Measurements from ENCODE around the gene NPAS4.

The NPAS4 gene

DNA sequence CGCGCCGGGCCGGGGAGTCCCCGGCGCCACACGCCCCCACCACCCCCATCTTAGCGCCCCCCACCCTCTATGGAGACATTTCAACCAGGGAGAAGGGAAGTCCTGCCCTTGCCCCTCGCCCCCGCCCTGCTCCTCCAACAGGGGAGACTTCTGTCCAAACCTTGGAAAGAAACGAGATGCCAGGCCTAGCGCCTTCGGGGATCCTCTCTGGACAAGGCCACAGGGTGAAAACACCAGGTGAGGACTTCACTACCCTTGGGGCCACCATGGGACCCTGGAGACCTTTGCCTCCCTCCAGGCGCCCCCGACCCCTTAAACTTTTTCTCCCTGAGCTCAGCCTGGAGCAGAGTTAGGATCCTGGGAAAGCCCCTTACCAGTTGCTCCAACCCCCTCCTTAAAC, 11.6 kb upstream of the NPAS4 start:
- peak overlapping the region; percentile 19 for H3K4me3 ChIP-seq (ENCODE audit: low read length)
- no peaks in the 10 kb centered on the region for H3K36me3 ChIP-seq (ENCODE audit: insufficient read depth, low read length)
- H3K27me3 ChIP-seq (ENCODE audit: insufficient read depth, low read length): peaks cover 10% of the 10 kb centered on the region
- H3K4me1 ChIP-seq (ENCODE audit: insufficient read depth, low read length): peaks cover 3% of the 10 kb centered on the region
- no peaks in the 10 kb centered on the region for H3K9me3 ChIP-seq (ENCODE audit: low read length)
- H2AFZ ChIP-seq (ENCODE audit: low read depth, low read length): peak overlapping the region; percentile 12

DNA sequence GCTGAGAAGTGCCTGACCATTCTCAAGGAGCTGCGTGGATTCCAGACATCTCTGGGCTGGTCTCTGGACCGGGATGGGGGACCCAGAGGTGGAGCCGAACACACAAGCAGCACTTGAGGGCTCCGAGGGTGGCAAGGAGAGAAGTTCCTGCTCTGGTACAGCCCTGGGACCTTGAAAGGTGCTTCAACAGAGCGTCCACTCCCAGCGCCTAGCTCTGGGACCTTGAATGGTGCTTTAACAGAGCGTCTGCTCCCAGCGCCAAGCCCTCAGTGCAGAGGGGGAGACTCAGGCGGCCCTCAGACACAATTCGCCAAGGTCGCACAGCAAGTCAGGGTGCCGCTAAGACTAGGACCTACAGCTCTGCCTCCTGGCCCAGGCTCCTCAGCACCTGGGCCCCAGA, 10.6 kb upstream of the NPAS4 start:
- Histone ChIP-seq H3K9me3 (ENCODE audit: low read length) (no peaks in the 10 kb centered on the region), H2AFZ (ENCODE audit: low read depth, low read length) (no peak overlapping the region), H3K36me3 (ENCODE audit: insufficient read depth, low read length) (no peaks in the 10 kb centered on the region)

DNA sequence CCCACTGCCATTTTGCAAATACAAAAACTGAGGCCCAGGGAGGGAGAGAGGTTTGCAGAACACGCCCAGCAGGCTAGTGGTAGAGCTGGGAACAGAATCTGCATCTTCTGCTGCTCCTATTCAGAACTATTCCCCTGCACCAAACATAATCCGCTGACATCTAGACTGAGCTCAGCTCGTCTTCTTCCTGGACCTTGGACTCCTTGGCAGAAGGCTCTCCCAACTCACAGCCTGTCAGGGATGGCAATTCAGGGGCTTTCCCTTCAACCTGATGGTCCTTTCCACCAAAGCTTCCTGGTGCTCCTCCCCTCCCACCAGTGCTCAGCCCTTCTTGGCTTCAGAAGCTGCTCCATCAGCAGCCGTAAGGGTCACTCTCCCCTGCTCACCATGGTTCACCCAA, 9.5 kb upstream of the NPAS4 start:
- no peaks in the 10 kb centered on the region for H3K36me3 ChIP-seq (ENCODE audit: insufficient read depth, low read length)
- no peaks in the 10 kb centered on the region for H3K9me3 ChIP-seq (ENCODE audit: low read length)
- H3K4me1 ChIP-seq (ENCODE audit: insufficient read depth, low read length): peaks cover 3% of the 10 kb centered on the region
- H3K27me3 ChIP-seq (ENCODE audit: insufficient read depth, low read length): no peaks in the 10 kb centered on the region
- H2AFZ ChIP-seq (ENCODE audit: low read depth, low read length): no peak overlapping the region
- no peak overlapping the region for H3K4me3 ChIP-seq (ENCODE audit: low read length)

More for the DNA sequence above, 10.6 kb upstream of the NPAS4 start:
- no peak overlapping the region for H3K4me3 ChIP-seq (ENCODE audit: low read length)
- peaks cover 3% of the 10 kb centered on the region for H3K27me3 ChIP-seq (ENCODE audit: insufficient read depth, low read length)
- H3K4me1 ChIP-seq (ENCODE audit: insufficient read depth, low read length): peaks cover 3% of the 10 kb centered on the region

DNA sequence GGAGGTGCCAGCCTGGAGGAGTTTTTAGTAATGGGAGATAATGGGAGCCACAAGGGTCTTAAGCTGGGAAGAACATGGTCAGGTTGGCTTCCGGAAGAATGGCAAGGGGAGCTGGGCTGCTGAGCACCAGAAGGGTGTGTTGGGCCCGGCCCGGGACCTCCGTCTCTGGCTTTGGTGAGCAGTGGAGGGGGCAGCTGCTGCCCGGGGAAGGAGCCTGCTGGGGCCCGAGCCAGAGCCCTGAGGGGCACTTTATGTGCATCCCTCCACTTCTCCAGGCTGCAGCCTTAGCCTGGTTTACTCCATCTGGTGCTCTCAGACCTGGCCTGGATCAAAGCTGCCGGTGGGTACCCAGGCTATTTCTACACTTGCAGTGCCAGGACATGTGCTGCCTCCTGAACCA, 8.7 kb upstream of the NPAS4 start:
- Histone ChIP-seq H3K9me3 (ENCODE audit: low read length) (no peaks in the 10 kb centered on the region), H3K4me3 (ENCODE audit: low read length) (no peak overlapping the region), H3K27me3 (ENCODE audit: insufficient read depth, low read length) (no peaks in the 10 kb centered on the region), H3K4me1 (ENCODE audit: insufficient read depth, low read length) (peaks cover 3% of the 10 kb centered on the region), H3K36me3 (ENCODE audit: insufficient read depth, low read length) (no peaks in the 10 kb centered on the region), H2AFZ (ENCODE audit: low read depth, low read length) (no peak overlapping the region)

DNA sequence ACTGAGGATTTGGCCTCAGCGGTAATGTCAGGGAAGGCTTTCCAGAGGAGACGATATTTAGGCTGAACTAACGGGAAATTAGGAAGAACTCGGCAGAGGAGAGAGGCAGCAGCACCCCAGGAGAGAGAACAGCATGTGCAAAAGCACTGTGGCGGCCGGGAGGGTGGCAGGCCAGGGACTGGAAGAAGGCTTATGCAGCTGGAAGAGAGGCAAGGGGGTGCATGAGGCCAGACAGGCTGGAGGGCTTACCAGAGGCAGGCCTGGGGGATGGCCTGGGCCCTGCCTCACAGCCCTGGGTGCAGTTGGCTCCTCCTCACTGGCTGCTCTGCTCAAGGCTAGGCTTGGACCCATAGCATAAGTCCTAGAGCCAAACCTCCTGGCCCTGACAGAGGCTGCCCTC, 7.7 kb upstream of the NPAS4 start:
- Histone ChIP-seq H3K27me3 (ENCODE audit: insufficient read depth, low read length) (no peaks in the 10 kb centered on the region), H2AFZ (ENCODE audit: low read depth, low read length) (no peak overlapping the region), H3K4me1 (ENCODE audit: insufficient read depth, low read length) (peaks cover 10% of the 10 kb centered on the region), H3K4me3 (ENCODE audit: low read length) (no peak overlapping the region), H3K9me3 (ENCODE audit: low read length) (no peaks in the 10 kb centered on the region), H3K36me3 (ENCODE audit: insufficient read depth, low read length) (no peaks in the 10 kb centered on the region)

DNA sequence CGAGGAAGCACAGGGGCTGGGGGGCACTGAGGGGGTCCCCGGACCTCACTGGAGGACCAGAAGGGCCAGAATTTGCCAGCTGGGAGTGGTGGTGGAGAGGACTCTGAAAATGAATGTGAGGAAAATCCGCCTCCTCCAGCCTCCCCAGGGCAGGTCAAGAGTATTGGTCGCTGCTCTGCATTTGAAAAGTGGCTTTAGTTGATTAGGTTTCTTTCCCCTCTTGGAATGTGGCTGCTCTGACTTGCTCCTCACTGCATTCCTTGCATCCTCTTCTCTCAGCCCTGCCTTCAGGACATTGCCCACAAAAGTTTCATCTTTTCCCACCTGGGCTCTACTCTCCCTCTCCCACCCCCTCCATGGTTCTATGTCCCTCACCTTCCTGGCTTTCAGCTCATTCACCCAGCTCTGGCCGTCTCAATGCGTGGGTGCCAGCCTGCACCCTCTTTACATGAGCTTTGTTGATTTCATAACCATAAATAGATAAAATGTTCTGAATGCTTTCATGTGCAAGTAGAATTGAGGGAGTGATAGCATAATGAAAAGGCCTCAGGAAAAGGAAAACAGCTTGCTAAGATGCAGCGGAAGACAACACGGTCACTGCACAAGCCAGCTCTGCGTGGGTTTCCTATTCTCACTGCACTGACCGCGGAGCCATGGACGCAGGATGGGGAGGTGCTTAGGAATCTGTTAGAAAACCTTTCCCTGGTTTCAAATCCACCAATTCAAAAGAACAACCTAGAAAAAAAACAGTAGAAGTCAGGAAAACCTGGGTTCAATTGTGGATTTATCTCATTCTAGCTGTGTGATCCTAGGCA, 6.5 kb upstream of the NPAS4 start:
- no peaks in the 10 kb centered on the region for H3K9me3 ChIP-seq (ENCODE audit: low read length)
- H3K36me3 ChIP-seq (ENCODE audit: insufficient read depth, low read length): no peaks in the 10 kb centered on the region

DNA sequence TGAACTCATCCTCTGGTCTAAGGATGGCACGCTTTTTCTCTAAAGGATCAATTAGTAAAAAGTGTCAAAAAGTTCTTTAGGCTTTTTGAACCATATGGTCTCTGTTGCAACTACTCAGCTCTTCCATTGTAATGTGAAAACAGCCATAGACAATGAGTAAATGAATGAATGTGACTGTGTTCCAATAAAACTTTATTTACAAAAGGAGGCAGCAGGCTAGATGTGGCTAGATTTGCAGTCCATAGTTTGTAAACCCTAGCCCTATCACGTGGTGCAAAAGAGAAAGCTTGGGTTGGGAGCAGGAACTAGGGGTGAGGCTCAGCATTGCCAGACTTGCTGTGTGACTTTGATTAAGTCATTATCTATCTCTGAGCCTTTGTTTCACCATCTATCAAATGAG, 5.4 kb upstream of the NPAS4 start:
- Histone ChIP-seq H2AFZ (ENCODE audit: low read depth, low read length) (no peak overlapping the region), H3K4me1 (ENCODE audit: insufficient read depth, low read length) (peaks cover 10% of the 10 kb centered on the region), H3K4me3 (ENCODE audit: low read length) (no peak overlapping the region), H3K27me3 (ENCODE audit: insufficient read depth, low read length) (no peaks in the 10 kb centered on the region), H3K9me3 (ENCODE audit: low read length) (no peaks in the 10 kb centered on the region), H3K36me3 (ENCODE audit: insufficient read depth, low read length) (no peaks in the 10 kb centered on the region)

More for the DNA sequence above, 6.5 kb upstream of the NPAS4 start:
- Histone ChIP-seq H3K27me3 (ENCODE audit: insufficient read depth, low read length) (no peaks in the 10 kb centered on the region), H3K4me1 (ENCODE audit: insufficient read depth, low read length) (peaks cover 10% of the 10 kb centered on the region), H3K4me3 (ENCODE audit: low read length) (no peak overlapping the region), H2AFZ (ENCODE audit: low read depth, low read length) (no peak overlapping the region)

DNA sequence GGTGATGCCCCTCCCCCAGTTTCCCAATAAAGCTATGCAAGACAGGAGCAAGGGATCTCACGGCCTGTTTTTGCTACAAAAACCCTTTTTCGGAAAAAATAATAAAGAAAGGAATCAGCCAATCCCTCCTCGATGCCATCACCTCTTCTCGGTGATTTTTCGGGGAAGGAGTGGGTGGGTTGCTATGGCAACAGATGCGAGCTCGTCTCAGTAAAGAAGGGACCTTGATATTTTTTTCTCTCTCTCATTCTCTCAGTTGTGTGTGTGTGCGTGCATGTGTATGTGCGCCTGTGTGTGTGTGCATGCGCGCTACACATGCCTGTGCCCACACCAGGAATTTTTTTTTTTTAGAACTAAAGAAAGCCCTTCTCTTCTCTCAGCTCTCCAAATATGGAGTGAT, 3.8 kb upstream of the NPAS4 start:
- Histone ChIP-seq H3K4me1 (ENCODE audit: insufficient read depth, low read length) (peaks cover 10% of the 10 kb centered on the region), H3K27me3 (ENCODE audit: insufficient read depth, low read length) (no peaks in the 10 kb centered on the region), H3K36me3 (ENCODE audit: insufficient read depth, low read length) (no peaks in the 10 kb centered on the region), H3K4me3 (ENCODE audit: low read length) (no peak overlapping the region), H3K9me3 (ENCODE audit: low read length) (no peaks in the 10 kb centered on the region), H2AFZ (ENCODE audit: low read depth, low read length) (no peak overlapping the region)

DNA sequence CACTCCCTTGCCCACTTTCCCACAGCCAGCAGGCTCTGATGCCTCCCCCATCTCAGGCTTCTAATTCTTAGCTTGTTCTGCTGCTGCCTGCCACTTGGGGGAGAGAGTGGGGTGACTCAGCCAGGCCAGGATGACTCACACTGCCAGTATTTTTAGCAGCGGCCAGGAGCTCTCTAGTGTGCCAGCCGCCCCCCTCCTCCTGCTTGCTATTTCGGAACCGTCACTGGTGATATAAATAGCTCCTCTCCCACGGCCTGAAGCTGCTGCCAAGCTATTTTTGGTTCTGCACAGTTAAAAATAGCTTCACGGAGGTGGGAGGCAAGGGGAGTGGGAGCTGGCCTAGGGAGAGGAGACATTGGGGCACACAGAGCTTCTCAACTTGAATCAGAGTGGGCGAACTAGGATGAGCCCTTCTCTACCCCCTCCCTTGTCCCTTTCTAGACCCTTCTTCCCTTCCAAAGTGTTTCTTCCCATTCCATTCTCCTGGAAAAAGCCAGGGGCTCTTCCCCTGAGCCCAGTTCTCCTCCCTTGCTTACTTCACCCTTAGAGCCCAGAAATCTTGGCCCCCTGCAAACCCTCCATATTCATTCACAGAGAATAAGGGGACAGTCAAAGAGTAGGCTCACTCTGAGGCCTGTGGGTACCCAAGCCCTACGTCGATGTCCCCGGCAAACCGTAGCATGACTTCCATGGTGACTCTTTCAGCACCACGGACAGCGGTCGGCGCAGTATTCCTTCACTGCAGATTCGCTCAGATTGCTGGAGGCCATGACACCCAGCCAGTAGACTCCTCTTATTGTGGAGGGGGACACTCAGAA, 2.5 kb upstream of the NPAS4 start:
- H3K9me3 ChIP-seq (ENCODE audit: low read length): no peaks in the 10 kb centered on the region
- H3K27me3 ChIP-seq (ENCODE audit: insufficient read depth, low read length): no peaks in the 10 kb centered on the region
- H3K4me1 ChIP-seq (ENCODE audit: insufficient read depth, low read length): peaks cover 10% of the 10 kb centered on the region
- H3K36me3 ChIP-seq (ENCODE audit: insufficient read depth, low read length): no peaks in the 10 kb centered on the region
- no peak overlapping the region for H3K4me3 ChIP-seq (ENCODE audit: low read length)
- H2AFZ ChIP-seq (ENCODE audit: low read depth, low read length): no peak overlapping the region

DNA sequence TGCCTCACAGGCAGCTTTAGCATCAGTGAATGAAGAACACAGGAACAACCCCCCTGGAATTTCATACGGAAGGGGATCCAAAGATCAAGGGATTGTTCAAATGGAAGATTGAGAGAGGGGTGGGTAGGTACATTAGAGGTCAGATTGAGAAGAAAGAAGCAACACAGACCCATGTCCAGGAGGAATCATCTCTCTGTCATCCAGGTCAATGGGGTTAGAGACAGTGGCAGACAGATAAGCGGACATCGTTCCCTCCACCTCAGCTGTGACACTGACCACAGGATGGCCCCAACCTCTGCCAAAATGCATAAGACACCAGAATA, 1.9 kb upstream of the NPAS4 start:
- H3K9me3 ChIP-seq (ENCODE audit: low read length): no peaks in the 10 kb centered on the region
- no peaks in the 10 kb centered on the region for H3K27me3 ChIP-seq (ENCODE audit: insufficient read depth, low read length)
- H3K4me1 ChIP-seq (ENCODE audit: insufficient read depth, low read length): peaks cover 10% of the 10 kb centered on the region
- no peak overlapping the region for H2AFZ ChIP-seq (ENCODE audit: low read depth, low read length)
- no peak overlapping the region for H3K4me3 ChIP-seq (ENCODE audit: low read length)
- peaks cover under 1% of the 10 kb centered on the region for H3K36me3 ChIP-seq (ENCODE audit: insufficient read depth, low read length)

DNA sequence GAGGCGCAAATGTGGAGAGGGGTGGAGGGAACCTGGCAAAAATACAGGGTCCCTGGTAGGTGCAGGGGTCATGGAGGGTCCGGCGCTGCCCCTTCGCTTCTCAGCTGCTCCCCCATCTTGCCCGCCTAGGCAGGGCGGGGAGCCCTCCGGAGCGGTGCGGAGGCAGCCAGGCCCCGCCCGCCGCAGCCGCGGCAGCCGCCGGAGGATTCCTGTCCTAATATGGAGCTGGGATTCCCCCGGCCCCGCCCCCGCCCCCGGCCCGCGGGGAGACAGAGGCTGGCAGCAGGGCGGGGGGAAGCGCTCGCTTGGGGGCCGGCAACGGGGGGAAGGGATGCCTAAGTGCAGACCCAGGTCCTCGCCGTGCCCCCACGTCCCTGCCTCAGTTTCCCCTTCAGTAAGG, 1.0 kb upstream of the NPAS4 start:
- H3K4me1 ChIP-seq (ENCODE audit: insufficient read depth, low read length): peaks cover 10% of the 10 kb centered on the region
- H3K9me3 ChIP-seq (ENCODE audit: low read length): no peaks in the 10 kb centered on the region
- no peaks in the 10 kb centered on the region for H3K27me3 ChIP-seq (ENCODE audit: insufficient read depth, low read length)
- no peak overlapping the region for H3K4me3 ChIP-seq (ENCODE audit: low read length)
- peaks cover 4% of the 10 kb centered on the region for H3K36me3 ChIP-seq (ENCODE audit: insufficient read depth, low read length)
- no peak overlapping the region for H2AFZ ChIP-seq (ENCODE audit: low read depth, low read length)

DNA sequence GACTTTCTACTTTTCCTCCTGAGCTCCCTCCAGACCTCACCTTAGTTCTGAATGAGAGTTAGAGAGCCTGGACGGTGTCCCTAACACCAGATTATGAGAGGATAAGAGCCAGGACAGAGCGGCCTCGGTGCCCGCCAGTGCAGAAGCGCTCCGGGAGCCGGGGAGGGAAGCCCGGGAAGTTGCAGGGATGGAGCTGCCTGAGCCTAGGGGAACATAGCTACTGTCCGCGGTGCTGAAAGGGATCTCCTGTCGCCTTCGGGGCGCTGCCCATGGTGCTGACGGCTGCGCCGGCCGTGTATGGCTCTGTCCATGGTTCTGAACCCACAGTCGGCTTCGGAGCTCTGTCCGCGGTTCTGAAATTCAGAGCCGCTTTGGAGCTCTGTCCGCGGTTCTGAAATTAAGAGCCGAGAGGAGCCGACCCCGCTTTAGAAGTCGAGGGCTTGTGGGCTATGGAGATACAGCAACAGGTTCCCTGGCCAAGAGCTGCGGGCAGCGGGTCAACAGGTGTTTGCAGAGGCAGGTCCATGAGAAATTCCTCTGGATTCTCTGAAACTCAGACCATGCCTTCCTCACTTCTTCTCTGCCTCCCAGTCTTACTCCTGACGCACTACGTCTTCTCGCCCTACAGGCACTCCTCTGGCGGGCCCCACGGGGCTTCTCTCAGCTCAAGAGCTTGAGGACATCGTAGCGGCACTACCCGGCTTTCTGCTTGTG, 814 bp downstream of the NPAS4 start:
- Histone ChIP-seq H3K4me3 (ENCODE audit: low read length) (no peak overlapping the region), H2AFZ (ENCODE audit: low read depth, low read length) (no peak overlapping the region), H3K36me3 (ENCODE audit: insufficient read depth, low read length) (peaks cover 4% of the 10 kb centered on the region), H3K27me3 (ENCODE audit: insufficient read depth, low read length) (no peaks in the 10 kb centered on the region), H3K9me3 (ENCODE audit: low read length) (no peaks in the 10 kb centered on the region), H3K4me1 (ENCODE audit: insufficient read depth, low read length) (peaks cover 10% of the 10 kb centered on the region)

DNA sequence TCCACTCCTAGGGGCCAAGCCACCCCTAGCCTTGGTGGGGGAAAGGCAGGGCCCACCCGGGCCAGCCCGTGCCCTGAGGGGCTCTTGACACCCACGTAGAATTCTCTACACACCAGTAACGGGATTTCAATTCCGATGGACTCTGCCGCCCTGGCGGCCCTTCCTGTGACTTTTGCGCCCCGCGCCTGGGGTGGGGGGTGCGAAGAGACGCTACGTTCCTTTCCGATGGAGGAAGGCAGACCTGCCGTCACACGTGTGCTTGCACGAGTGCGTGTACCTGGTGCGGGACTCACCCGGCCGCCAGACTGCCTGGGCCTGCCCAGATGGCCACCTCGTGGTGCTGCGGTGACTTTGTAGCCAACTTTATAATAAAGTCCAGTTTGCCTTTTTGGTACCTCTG, 5.5 kb downstream of the NPAS4 start:
- Histone ChIP-seq H3K4me1 (ENCODE audit: insufficient read depth, low read length) (no peaks in the 10 kb centered on the region), H2AFZ (ENCODE audit: low read depth, low read length) (no peak overlapping the region), H3K36me3 (ENCODE audit: insufficient read depth, low read length) (peaks cover 4% of the 10 kb centered on the region), H3K4me3 (ENCODE audit: low read length) (no peak overlapping the region), H3K9me3 (ENCODE audit: low read length) (no peaks in the 10 kb centered on the region), H3K27me3 (ENCODE audit: insufficient read depth, low read length) (no peaks in the 10 kb centered on the region)
